Liver (tissue), 3 donors: ENCODE results near the gene CHP1.

ENCODE experiments used
- CTCF ChIP-seq: fragments of 150-350 bp; IDR thresholded peaks from 2 replicates; pipeline ENCODE4 v1.5.1; 2017; ENCODE audit warnings: improper control_type of control experiment, low read depth, low read length; ENCODE audit not compliant: missing input control
- JUND ChIP-seq, 2 donors: IDR thresholded peaks; 2 replicates each; pipeline ENCODE4 v1.6.1; 2016; ENCODE audit warnings: antibody characterized with exemption in 2 of 2
- REST ChIP-seq: IDR thresholded peaks from 2 replicates; pipeline ENCODE4 v1.6.1; 2016; ENCODE audit warnings: antibody characterized with exemption, mild to moderate bottlenecking
- donor health status: healthy.
- donor health status: healthy.

DNA sequence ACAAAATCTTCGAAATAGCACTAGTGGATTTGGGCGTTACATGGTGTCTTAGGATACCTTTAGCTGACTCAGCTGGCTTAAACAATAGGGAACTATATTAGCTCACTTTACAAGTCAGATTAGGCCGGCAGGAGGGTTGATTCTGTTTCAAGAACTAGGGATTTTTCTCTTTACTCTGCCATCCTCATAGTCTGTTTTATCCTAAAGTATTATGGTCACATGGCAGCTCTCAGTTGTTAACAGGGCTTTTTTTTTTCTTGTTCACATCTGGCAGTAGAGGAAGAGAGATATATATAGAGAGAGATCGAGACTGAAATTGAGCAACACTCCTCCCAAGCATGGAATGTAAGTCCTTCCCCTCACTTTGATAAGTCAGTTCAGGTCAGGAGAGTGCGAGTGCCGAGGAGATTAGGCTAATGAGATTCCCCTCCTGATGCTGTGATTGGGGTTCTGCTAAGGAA, 32.9 kb downstream of the CHP1 start:
- no peak for TF ChIP-seq CTCF
- TF ChIP-seq JUND (IDR thresholded peaks at IDR 0.05) = no peak
- TF ChIP-seq REST = no peak
